ENCODE results near the gene LAMP2. TPM values are rescaled to one million over a fixed set of nuclear protein-coding genes. Genes with fewer than 3 reads are reported as not detected.

LAMP2 gene
- total RNA-seq, 6 experiments from 2014 or later = 95.6 to 124 (median 114) TPM

GRCh38 chrX:120419463-120419862 lies 49.6 kb downstream of the LAMP2 start:
- Mint-ChIP-seq H3K4me3 (no peak overlapping the region), H3K36me3 (ENCODE audit: low read depth) (no peaks in the 10 kb centered on the region), H3K4me1 (ENCODE audit: low read depth) (no peaks in the 10 kb centered on the region), H3K27ac (no peak overlapping the region), H3K9me3 (no peaks in the 10 kb centered on the region), H3K27me3 (ENCODE audit: insufficient read depth) (peaks cover 5% of the 10 kb centered on the region)
- no peak for TF ChIP-seq CTCF (IDR thresholded peaks at IDR 0.05)
- DNase-seq = no peak

- Mint-ChIP-seq H3K36me3 (ENCODE audit: low read depth) (no peaks in the 10 kb centered on the region), H3K9me3 (no peaks in the 10 kb centered on the region), H3K4me3 (no peak overlapping the region), H3K27ac (no peak overlapping the region), H3K4me1 (ENCODE audit: low read depth) (no peaks in the 10 kb centered on the region), H3K27me3 (ENCODE audit: insufficient read depth) (peaks cover 5% of the 10 kb centered on the region)
- no peak for DNase-seq
- no peak for TF ChIP-seq CTCF (IDR thresholded peaks at IDR 0.05)
Measured at GRCh38 chrX:120408168-120408567, 60.9 kb downstream of the LAMP2 start.

GRCh38 chrX:120406638-120407037 lies 62.5 kb downstream of the LAMP2 start:
- no peak overlapping the region for H3K27ac Mint-ChIP-seq
- no peaks in the 10 kb centered on the region for H3K9me3 Mint-ChIP-seq
- H3K27me3 Mint-ChIP-seq (ENCODE audit: insufficient read depth) = peaks cover 5% of the 10 kb centered on the region
- H3K36me3 Mint-ChIP-seq (ENCODE audit: low read depth) = no peaks in the 10 kb centered on the region
- H3K4me3 Mint-ChIP-seq = no peak overlapping the region
- no peak for TF ChIP-seq CTCF (IDR thresholded peaks at IDR 0.05)
- no peaks in the 10 kb centered on the region for H3K4me1 Mint-ChIP-seq (ENCODE audit: low read depth)
- no peak for DNase-seq

GRCh38 chrX:120402369-120402768 lies 66.7 kb downstream of the LAMP2 start:
- no peaks in the 10 kb centered on the region; the same call in none of the 2 replicates for H3K27me3 Mint-ChIP-seq (ENCODE audit: insufficient read depth)
- H3K9me3 Mint-ChIP-seq = no peaks in the 10 kb centered on the region
- no peaks in the 10 kb centered on the region for H3K4me1 Mint-ChIP-seq (ENCODE audit: low read depth)
- no peaks in the 10 kb centered on the region for H3K36me3 Mint-ChIP-seq (ENCODE audit: low read depth)
- no peak for TF ChIP-seq CTCF (IDR thresholded peaks at IDR 0.05)
- no peak overlapping the region for H3K4me3 Mint-ChIP-seq
- H3K27ac Mint-ChIP-seq = no peak overlapping the region
- DNase-seq = no peak

GRCh38 chrX:120401301-120401700 lies 67.8 kb downstream of the LAMP2 start:
- Mint-ChIP-seq H3K27ac (no peak overlapping the region), H3K36me3 (ENCODE audit: low read depth) (no peaks in the 10 kb centered on the region), H3K4me1 (ENCODE audit: low read depth) (no peaks in the 10 kb centered on the region), H3K27me3 (ENCODE audit: insufficient read depth) (no peaks in the 10 kb centered on the region; the same call in none of the 2 replicates), H3K4me3 (no peak overlapping the region), H3K9me3 (no peaks in the 10 kb centered on the region)
- DNase-seq = no peak
- no peak for TF ChIP-seq CTCF (IDR thresholded peaks at IDR 0.05)

- no peaks in the 10 kb centered on the region; the same call in 1 of the 2 replicates for H3K27me3 Mint-ChIP-seq (ENCODE audit: insufficient read depth)
- H3K9me3 Mint-ChIP-seq = no peaks in the 10 kb centered on the region
- H3K4me3 Mint-ChIP-seq = no peak overlapping the region
- no peaks in the 10 kb centered on the region for H3K4me1 Mint-ChIP-seq (ENCODE audit: low read depth)
- peak; percentile 55 for TF ChIP-seq CTCF (IDR thresholded peaks at IDR 0.05)
- DNase-seq = no peak
- H3K27ac Mint-ChIP-seq = no peak overlapping the region
- H3K36me3 Mint-ChIP-seq (ENCODE audit: low read depth) = no peaks in the 10 kb centered on the region
Measured at GRCh38 chrX:120380699-120381098, 88.4 kb downstream of the LAMP2 start.
